Keratinocyte (primary cell): ENCODE data around the gene EHBP1.

Experiments
- CTCF ChIP-seq, 3 experiments: IDR thresholded peaks in 1 of 3; conservative IDR thresholded peaks in 1 of 3; optimal IDR thresholded peaks in 1 of 3; 2 replicates in 2 of 3; 3 replicates in 1 of 3; pipeline versions ENCODE3 to v1.5.1; 2011; ENCODE audit warnings: low read length in 3 of 3, mild to moderate bottlenecking in 3 of 3, moderate library complexity in 2 of 3, control low read depth in 1 of 3, inconsistent platforms in 1 of 3; ENCODE audit not compliant: insufficient read depth in 2 of 3; ENCODE audit errors: extremely low read depth in 1 of 3
- EZH2 ChIP-seq: IDR thresholded peaks from one replicate; pipeline ENCODE4 v1.6.1; 2012; ENCODE audit warnings: inconsistent platforms, mild to moderate bottlenecking, low read length, moderate library complexity

- TF ChIP-seq CTCF (optimal IDR thresholded peaks at IDR 0.05 in 1 of 3, IDR thresholded peaks at IDR 0.05 in 1 of 3, conservative IDR thresholded peaks at IDR 0.05 in 1 of 3; ENCODE audit: extremely low read depth in 1 of 3, insufficient read depth in 2 of 3, low read length in 3 of 3) (no peak), EZH2 (no peak)
These were observed 84.0 kb downstream of the EHBP1 start for GRCh38 chr2:62789518-62789917.
